GM21381 (cell line): ENCODE results near the gene DCLK1.

Experiments
- ATAC-seq: cut with Tn5 transposase; IDR thresholded peaks from one replicate; pipeline ENCODE4 v1.9.1; 2021; ENCODE audit warnings: mild to moderate bottlenecking, moderate library complexity; ENCODE audit not compliant: unreplicated experiment

The DCLK1 gene

GRCh38 chr13:36131222-36131930 lies at the start of gene DCLK1:
Gene DCLK1, minus strand, starts transcription at chr13:36131382.
- ATAC-seq: no peak

- no peak for ATAC-seq
Observed at GRCh38 chr13:36175621-36176020, 44.4 kb upstream of the DCLK1 start.

- ATAC-seq: no peak
Observed at GRCh38 chr13:36174923-36175322, 43.7 kb upstream of the DCLK1 start.

DNA sequence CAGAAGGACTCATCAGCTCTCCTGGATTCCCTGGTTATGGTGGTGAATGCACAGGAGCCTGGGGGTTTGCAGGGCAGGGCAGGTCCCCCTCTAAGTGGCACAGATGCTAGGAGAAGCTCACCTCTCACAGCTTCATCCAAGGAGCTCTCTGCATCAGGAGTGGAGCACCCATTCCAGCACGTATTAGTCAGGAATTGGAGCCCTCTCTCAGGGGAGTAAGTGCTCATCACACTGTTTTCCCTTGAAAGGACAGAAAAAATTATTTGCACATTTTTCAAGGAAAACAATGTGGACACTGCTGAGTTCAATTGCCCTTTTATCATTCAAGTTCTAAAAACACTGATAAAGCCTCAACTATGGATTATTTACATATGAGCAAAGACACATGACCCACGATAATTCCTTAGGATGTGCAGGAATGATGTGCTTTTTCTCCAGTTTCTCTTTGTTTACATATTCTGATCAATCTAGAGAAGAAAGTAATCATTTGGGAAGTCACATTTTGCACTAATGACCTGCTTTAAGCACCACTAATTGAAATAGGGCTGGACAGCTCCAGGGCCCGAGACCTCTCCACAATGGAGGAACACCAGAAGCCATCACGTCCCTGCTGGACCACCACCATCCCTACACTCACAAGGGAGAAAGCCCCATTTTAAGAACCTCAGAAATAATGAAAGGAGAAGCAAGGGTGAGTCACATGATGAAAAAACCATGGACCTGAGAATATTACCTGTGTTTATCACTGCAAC lies 42.6 kb upstream of the DCLK1 start:
- no peak for ATAC-seq

- no peak for ATAC-seq
Observed at GRCh38 chr13:36166046-36166445, 34.9 kb upstream of the DCLK1 start.

GRCh38 chr13:36163809-36164308 lies 32.7 kb upstream of the DCLK1 start:
- ATAC-seq: no peak

DNA sequence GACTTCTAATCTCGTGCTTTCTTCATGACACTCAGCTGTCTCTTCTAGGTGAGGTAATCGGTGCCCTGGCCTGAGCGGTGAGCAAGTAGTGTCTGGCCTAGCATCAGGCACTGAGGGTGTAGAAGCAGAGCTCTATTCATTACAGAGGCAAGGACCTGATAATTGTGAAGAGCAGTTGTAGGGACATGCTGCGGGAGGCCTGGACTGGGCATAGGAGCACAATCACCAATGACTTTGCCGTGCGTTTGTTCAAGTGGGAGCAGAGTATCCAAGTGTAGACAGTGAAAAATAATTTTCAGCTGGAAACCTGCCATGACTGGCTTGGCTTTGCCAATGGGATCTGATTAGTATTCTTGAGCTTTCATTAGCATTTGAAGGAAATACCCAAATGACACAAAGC lies 32.1 kb upstream of the DCLK1 start:
- ATAC-seq: no peak

GRCh38 chr13:36160297-36160696 lies 29.1 kb upstream of the DCLK1 start:
- no peak for ATAC-seq

DNA sequence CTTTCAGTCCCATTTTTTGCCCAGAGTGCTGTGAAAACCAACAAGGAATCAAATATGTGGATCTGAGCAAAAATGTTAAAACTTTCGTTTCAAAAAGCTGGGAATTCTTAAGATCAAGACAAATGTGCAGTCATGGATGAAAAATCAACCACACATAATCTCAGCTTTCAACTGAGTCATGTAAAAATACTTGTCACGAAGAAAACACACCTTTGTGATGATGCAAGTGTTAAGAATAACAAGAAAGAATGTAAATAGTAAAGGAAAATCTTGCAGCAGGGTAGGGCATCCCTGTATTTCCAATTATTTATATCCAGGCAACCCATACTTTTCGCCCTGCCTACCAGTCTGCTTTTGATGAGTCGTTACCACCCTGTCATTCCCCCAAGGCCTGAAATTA lies 27.4 kb upstream of the DCLK1 start:
- no peak for ATAC-seq

- ATAC-seq: no peak
Observed at GRCh38 chr13:36157480-36157879, 26.3 kb upstream of the DCLK1 start.

- no peak for ATAC-seq
Observed at GRCh38 chr13:36154567-36155291, 23.5 kb upstream of the DCLK1 start.

DNA sequence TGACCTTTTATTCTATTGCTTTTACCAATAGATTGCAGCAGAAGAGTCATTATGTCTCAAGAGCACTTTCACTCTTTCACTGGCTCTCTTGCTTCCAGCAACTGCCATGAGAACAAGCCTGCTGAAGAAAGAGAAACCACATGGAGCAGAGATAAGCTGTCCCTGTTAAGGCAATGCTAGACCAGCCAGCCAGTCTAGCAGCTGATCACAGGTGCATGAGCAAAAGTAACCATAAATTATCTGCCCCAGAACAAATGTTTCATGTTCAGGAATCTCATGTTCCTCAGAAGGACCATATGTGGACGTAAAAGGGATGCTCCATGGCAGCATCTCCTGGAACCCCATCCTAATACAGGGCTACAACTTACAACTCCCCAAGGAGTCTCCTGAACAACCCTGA lies 20.4 kb upstream of the DCLK1 start:
- no peak for ATAC-seq

DNA sequence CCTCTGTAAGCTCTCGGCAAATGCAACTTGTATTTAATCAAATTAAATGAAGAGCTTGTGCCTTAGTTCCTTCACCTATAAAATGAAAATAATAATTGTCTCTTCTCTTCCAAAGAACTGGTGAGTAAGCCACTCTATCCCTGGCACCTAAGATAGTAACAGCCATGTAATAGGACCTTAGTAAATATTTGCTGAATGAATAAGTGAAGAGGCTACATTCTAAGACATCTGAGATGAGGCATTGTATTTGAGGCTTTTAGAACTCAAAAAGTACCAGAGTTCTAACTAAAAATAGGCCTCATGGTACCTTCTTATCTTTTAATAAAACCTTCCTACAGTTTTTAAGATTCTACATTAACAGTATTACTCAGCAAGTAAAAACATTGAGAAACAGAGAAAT lies 17.3 kb upstream of the DCLK1 start:
- ATAC-seq: no peak

GRCh38 chr13:36147330-36147729 lies 16.1 kb upstream of the DCLK1 start:
- no peak for ATAC-seq

GRCh38 chr13:36146511-36147269 lies 15.5 kb upstream of the DCLK1 start:
- no peak for ATAC-seq

DNA sequence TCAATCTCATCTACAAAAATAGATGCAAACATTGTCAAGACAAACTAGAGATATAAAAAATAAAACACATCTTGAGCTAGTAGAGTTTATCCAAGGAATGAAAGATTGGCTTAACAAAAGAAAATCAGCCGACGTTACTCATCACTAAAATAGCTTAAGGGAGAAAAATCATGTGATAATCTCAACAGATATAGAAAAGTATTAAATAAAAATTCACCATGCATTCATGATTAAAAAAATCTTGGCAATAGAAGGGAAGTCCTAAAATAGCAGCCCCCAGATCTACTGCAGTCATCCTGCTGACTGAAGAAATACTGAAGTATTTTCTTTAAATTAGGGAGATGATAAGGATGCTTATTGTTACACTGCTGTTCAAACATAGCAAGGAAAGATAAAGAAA lies 12.6 kb upstream of the DCLK1 start:
- ATAC-seq: no peak

GRCh38 chr13:36142735-36143134 lies 11.6 kb upstream of the DCLK1 start:
- no peak for ATAC-seq

DNA sequence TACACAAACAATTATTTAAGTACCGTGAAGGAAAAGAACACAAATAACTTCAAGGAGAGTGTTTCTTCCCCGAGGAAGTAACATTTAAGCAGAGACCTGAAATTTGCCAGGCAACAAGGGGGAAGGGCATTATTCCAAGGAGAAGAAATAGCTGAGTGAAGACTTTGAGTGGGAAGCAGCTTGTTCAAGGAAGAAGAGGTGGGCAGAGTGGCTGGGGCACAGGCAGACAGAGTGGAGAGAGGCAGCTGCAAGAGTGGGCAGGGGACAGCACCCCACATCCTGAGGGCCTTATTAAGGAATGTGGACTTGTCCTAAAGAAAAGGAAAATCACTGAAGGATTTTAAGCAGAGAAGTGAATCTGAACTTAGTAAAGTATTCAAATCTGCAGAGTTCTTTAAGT lies 4.7 kb upstream of the DCLK1 start:
- ATAC-seq: no peak

GRCh38 chr13:36134632-36135031 lies 3.5 kb upstream of the DCLK1 start:
- ATAC-seq: no peak

DNA sequence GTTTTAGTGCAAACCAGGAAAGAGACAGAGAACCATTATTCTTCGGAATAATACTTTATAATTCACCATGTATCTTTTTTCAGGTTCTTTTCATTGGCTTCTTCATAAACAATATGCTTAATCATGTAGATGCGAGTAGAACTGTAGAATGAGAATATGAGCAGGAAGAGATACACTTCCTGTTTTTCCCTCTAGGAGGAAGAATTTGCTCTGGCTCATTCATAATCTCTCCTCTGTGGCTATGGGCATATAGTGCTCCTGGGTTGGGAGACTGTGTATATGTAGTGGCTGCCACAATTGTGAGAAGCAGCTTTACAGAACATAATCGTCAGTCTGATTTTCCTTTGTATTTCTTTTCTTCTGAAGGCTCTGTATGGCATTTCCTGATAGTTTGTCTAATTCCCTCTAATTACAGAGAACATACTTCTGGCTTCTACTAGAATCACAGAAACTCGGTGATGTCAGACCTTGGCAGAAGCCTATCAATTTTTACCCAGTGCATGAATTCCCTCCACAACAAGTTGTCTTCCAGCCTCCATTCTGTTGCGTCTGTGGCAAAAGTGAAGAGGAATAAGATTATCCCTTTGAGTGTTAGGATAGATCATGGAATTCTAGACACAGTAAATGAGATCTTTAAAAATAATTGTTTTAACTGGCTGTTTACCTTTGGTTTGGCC lies 2.9 kb upstream of the DCLK1 start:
- no peak for ATAC-seq
